ENCODE data around the gene PPL. TPM values are rescaled to one million over a fixed set of nuclear protein-coding genes. Genes with fewer than 3 reads are reported as not detected.

PPL gene
- total RNA-seq, 4 donors from 2014 or later = 55.5 to 84.9 (median 72.0) TPM

DNA sequence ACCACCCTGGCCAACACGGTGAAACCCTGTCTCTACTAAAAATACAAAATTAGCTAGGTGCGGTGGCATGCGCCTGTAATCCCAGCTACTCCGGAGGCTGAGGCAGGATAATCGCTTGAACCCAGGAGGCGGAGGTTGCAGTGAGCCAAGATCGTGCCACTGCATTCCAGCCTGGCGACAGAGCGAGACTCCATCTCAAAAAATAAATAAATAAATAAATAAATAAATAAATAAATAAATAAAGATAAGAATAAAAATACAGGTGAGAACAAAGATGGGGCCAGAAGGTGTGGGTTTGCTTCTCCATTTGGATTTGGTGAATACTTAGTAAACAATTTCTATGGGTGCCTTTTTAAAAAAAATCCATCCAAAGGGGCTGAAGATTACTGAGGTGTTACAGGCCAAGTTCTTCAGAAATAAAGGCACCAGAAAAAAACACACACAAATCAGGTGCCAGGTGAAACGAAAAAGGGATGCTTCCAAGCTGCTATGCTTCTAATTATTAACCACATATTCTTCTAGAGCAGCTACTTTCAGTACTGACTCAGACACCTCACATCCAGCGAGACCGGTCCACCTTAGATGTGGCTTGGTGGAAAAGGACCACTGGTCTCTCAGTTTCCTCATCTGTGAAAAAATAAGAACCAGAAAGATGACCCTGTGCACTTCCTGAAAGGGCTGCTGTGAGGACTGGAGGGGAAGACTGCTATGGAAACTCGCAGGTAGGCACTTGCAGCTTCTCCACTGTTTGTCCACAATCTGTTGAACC, 99.0 kb downstream of the PPL start:
- H3K4me3 ChIP-seq (replicated peaks in 1 of 3) = no peak overlapping the region
- no peak overlapping the region for H3K27ac ChIP-seq
- H3K4me1 ChIP-seq = no peaks in the 10 kb centered on the region
- H3K36me3 ChIP-seq = peaks cover 36 to 46% of the 10 kb centered on the region in 2 donors
- no peak for TF ChIP-seq POLR2A (IDR thresholded peaks at IDR 0.05)
- TF ChIP-seq, protein P1, sequence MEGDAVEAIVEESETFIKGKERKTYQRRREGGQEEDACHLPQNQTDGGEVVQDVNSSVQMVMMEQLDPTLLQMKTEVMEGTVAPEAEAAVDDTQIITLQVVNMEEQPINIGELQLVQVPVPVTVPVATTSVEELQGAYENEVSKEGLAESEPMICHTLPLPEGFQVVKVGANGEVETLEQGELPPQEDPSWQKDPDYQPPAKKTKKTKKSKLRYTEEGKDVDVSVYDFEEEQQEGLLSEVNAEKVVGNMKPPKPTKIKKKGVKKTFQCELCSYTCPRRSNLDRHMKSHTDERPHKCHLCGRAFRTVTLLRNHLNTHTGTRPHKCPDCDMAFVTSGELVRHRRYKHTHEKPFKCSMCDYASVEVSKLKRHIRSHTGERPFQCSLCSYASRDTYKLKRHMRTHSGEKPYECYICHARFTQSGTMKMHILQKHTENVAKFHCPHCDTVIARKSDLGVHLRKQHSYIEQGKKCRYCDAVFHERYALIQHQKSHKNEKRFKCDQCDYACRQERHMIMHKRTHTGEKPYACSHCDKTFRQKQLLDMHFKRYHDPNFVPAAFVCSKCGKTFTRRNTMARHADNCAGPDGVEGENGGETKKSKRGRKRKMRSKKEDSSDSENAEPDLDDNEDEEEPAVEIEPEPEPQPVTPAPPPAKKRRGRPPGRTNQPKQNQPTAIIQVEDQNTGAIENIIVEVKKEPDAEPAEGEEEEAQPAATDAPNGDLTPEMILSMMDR (IDR thresholded peaks at IDR 0.05) = no peak
- intact Hi-C loops (cut with DNase I) = no loop called here
- H3K27me3 ChIP-seq = no peaks in the 10 kb centered on the region
- WGBS, 2 donors = 83 to 85% methylated on average over 13 of the region's 13 CpGs
- no peak for DNase-seq
- no peaks in the 10 kb centered on the region for H3K9me3 ChIP-seq

DNA sequence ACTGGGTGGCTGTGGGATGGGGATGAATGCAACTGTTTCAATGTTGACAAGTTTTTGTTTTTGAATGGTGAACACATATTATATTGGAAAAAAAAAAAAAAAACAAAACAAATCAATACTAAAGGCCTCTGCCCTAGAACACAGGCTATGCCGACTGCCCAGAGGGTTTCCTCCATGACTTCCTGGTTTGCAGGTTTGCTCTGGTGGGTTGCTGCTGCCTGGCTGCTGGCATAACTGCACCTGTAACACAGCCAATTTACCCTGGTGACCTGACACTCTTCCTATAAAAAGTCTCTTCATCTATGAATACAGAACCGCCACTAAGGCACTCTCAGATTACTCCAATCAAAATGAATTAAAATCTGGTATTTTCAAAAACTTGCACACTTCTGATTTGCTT, 100.2 kb downstream of the PPL start:
- Histone ChIP-seq H3K4me1 (no peaks in the 10 kb centered on the region), H3K27me3 (no peaks in the 10 kb centered on the region), H3K27ac (no peak overlapping the region), H3K36me3 (peaks cover 40 to 49% of the 10 kb centered on the region in 2 donors), H3K9me3 (no peaks in the 10 kb centered on the region), H3K4me3 (replicated peaks in 1 of 3) (no peak overlapping the region)
- WGBS, 2 donors = 95 to 97% methylated on average over 2 of the region's 2 CpGs
- no peak for DNase-seq
- intact Hi-C loops (cut with DNase I) = no loop called here
- TF ChIP-seq POLR2A (IDR thresholded peaks at IDR 0.05) = no peak
- TF ChIP-seq, protein P1 (IDR thresholded peaks at IDR 0.05) = no peak

DNA sequence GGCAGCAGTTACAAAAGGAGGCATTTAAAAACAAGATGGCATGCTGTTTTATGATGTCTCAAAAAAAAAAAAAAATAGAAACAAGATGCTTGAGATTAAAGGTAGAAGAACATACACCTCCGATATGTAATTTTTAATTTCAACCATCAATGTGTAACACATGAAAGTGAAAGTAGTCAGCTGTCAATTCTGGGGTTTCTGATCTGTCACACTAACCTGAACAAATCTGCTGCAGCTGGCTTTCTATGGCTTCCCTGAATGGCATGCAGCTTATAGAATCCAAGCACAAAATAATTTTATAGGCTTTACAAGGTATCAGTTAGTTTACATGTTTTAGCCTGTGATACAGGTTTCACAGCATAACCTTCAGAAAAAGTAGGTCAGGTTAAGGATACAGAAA, 103.4 kb downstream of the PPL start:
- H3K4me3 ChIP-seq (replicated peaks in 1 of 3) = no peak overlapping the region
- H3K9me3 ChIP-seq = no peaks in the 10 kb centered on the region
- no peaks in the 10 kb centered on the region for H3K4me1 ChIP-seq
- WGBS, 2 donors = 90 to 95% methylated on average over 1 of the region's 1 CpG
- intact Hi-C loops (cut with DNase I) = no loop called here
- TF ChIP-seq, protein P1 (IDR thresholded peaks at IDR 0.05) = no peak
- TF ChIP-seq POLR2A (IDR thresholded peaks at IDR 0.05) = no peak
- no peak for DNase-seq
- H3K36me3 ChIP-seq = peaks cover 39 to 51% of the 10 kb centered on the region in 2 donors
- H3K27ac ChIP-seq = no peak overlapping the region
- H3K27me3 ChIP-seq = no peaks in the 10 kb centered on the region

DNA sequence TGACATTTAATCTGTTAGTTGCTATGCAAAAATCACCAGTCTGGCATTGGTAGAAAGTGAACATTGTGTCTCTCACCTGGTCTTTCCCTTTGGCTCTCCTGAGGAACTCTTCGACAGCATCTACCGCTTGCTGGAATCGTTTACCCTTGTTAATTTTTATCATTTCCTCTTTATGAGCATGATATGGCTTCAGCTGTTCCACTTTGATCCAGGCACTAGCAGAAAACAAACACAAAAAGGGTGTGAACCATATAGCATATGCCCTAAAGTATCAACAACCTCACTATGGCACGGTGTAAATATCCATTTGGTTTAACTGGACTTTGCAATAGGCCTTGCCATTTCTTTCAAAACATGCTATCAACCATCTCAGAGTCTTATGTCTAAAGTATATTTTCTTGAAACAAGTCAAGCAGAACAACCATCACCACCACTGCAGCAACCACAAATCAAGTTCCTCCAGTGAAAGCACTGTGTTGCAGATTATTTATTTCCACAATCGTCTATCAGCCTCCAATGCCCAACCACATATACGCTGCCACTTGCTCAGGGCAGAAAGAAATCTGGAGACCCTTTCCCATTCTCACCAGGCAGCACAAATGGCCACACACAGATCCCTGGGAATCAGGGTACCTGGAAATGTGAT, 104.1 kb downstream of the PPL start:
- H3K4me1 ChIP-seq = no peaks in the 10 kb centered on the region
- no peak for DNase-seq
- intact Hi-C loops (cut with DNase I) = no loop called here
- H3K27me3 ChIP-seq = no peaks in the 10 kb centered on the region
- H3K9me3 ChIP-seq = no peaks in the 10 kb centered on the region
- H3K27ac ChIP-seq = no peak overlapping the region
- H3K4me3 ChIP-seq (replicated peaks in 1 of 3) = no peak overlapping the region
- H3K36me3 ChIP-seq = peaks cover 44 to 57% of the 10 kb centered on the region in 2 donors
- WGBS, 2 donors = 90 to 93% methylated on average over 6 of the region's 6 CpGs
- TF ChIP-seq POLR2A (IDR thresholded peaks at IDR 0.05) = no peak
- TF ChIP-seq, protein P1 (IDR thresholded peaks at IDR 0.05) = no peak

Other genes with a start within 250 kb of the PPL start
- 10 to 100 TPM; 27.0 to 61.1 (median 38.9) TPM for gene NUDT16L1, start 243.6 kb downstream of the PPL start, total RNA-seq
- gene ANKS3, start 202.9 kb downstream of the PPL start, total RNA-seq = 10 to 100 TPM; 22.9 to 35.3 (median 25.1) TPM
- gene DNAAF8, start 202.6 kb downstream of the PPL start, total RNA-seq = 1 to 10 TPM in 3 of 4 donors, under 1 TPM in 1; 0.25 to 4.1 (median 2.8) TPM
- gene ZNF500, start 170.0 kb downstream of the PPL start, total RNA-seq = 10 to 100 TPM; 11.8 to 20.6 (median 17.6) TPM
- gene SEPTIN12, start 148.8 kb downstream of the PPL start, total RNA-seq = under 1 TPM in 1 of 4 donors, not detected in 3; 0.54 TPM
- not detected for gene SMIM22, start 141.8 kb downstream of the PPL start, total RNA-seq
- 10 to 100 TPM in 2 of 4 donors, 1 to 10 TPM in 2; 5.9 to 12.1 (median 8.4) TPM for gene ROGDI, start 134.5 kb downstream of the PPL start, total RNA-seq
- gene GLYR1, start 89.9 kb downstream of the PPL start, total RNA-seq = 10 to 100 TPM; 43.1 to 89.2 (median 75.5) TPM
- 10 to 100 TPM; 27.9 to 40.7 (median 30.5) TPM for gene UBN1, start 89.7 kb downstream of the PPL start, total RNA-seq
- gene SEC14L5, start 21.2 kb upstream of the PPL start, total RNA-seq = under 1 TPM; 0.11 to 0.33 (median 0.21) TPM
- gene NAGPA, start 96.8 kb upstream of the PPL start, total RNA-seq = 10 to 100 TPM; 26.0 to 46.8 (median 30.8) TPM
- gene C16orf89, start 128.8 kb upstream of the PPL start, total RNA-seq = 100 to 1,000 TPM; 172 to 385 (median 287) TPM
- 10 to 100 TPM; 27.3 to 47.1 (median 43.0) TPM for gene ALG1, start 134.7 kb upstream of the PPL start, total RNA-seq
- gene EEF2KMT, start 160.6 kb upstream of the PPL start, total RNA-seq = 10 to 100 TPM in 2 of 4 donors, 1 to 10 TPM in 2; 8.7 to 14.9 (median 10.9) TPM